Vagina (tissue), 2 donors: ENCODE data around the gene PRND.

Experiments used
- CTCF ChIP-seq, 3 experiments: fragments of 450-650 bp in 2 of 3; fragments of 200-600 bp in 1 of 3; sonication (generic) in 1 of 3; IDR thresholded peaks; one replicate each; pipeline ENCODE4 v1.5.1; 2017 to 2019; ENCODE audit warnings: antibody characterized with exemption in 3 of 3, mild to moderate bottlenecking in 2 of 3, moderate library complexity in 2 of 3
- POLR2A ChIP-seq, 2 donors: fragments of 450-650 bp; IDR thresholded peaks; one replicate each; pipeline ENCODE4 v1.6.1; 2017; ENCODE audit warnings: antibody characterized with exemption in 2 of 2, mild to moderate bottlenecking in 2 of 2, moderate library complexity in 2 of 2
- POLR2AphosphoS5 ChIP-seq, 2 donors: sonication (generic); formaldehyde crosslinking; IDR thresholded peaks; one replicate each; pipeline ENCODE4 v1.9.0; 2017; ENCODE audit warnings: antibody characterized with exemption in 2 of 2, mild to moderate bottlenecking in 2 of 2, low read depth in 1 of 2; ENCODE audit not compliant: insufficient read depth in 1 of 2

- TF ChIP-seq POLR2AphosphoS5 (IDR thresholded peaks at IDR 0.05; ENCODE audit: insufficient read depth in 1 of 2, low read depth in 1 of 2): no peak
- no peak for TF ChIP-seq CTCF (IDR thresholded peaks at IDR 0.05)
- no peak for TF ChIP-seq POLR2A (IDR thresholded peaks at IDR 0.05)
Observed at GRCh38 chr20:4703281-4703676, 18.4 kb upstream of the PRND start.
